ENCODE results near the gene DDAH1.

The DDAH1 gene

GRCh38 chr1:85268801-85269585, 196.0 kb downstream of the DDAH1 start:
- no peak overlapping the region for H3K27ac ChIP-seq
- TF ChIP-seq CTCF (conservative IDR thresholded peaks at IDR 0.05): no peak
- TF ChIP-seq ZFX (IDR thresholded peaks at IDR 0.05): no peak
